Right kidney (tissue), 1 donor: ENCODE data around the gene ZFX.

Experiments used
- DNase-seq: peaks from one replicate; pipeline ENCODE4 v3.0.0-alpha.2; 2016

The ZFX gene

DNA sequence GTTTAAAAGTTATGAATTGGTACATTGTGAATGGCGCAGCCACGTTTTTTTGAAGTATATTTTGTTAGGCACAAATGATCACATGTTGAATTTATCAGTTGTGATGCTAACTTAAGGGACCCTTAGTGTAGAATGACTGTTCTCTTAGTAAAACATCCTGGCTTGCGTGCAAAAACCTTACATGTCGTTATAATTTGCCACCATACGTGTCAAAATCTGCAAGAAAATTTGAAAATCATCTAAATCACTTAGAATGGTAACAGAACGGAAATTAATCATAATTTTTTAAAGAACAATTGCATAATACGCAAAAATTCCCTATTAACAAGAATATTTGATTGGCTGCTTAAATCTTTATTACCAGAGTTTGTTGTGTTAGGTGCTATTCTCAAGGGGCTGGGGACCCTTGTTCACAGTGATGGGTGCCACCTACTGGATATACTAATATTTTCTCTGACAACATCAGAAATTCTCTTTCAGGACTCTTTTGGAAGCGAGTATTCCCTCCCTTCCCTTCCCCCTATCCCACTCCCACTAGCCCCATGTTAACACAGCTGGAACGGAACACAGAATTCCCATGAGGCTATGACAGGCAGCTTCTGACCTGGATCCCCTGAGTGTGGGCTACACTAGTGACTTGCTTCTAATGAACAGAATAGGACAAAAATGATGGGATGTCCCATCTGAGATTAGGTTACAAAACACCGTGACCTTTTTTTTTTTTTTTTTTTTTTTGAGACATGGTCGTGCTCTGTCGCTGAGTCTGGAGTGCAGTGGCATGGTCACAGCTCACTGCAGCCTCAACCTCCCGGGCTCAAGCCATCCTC, 92.5 kb downstream of the ZFX start:
- peak; percentile 7 for DNase-seq

DNA sequence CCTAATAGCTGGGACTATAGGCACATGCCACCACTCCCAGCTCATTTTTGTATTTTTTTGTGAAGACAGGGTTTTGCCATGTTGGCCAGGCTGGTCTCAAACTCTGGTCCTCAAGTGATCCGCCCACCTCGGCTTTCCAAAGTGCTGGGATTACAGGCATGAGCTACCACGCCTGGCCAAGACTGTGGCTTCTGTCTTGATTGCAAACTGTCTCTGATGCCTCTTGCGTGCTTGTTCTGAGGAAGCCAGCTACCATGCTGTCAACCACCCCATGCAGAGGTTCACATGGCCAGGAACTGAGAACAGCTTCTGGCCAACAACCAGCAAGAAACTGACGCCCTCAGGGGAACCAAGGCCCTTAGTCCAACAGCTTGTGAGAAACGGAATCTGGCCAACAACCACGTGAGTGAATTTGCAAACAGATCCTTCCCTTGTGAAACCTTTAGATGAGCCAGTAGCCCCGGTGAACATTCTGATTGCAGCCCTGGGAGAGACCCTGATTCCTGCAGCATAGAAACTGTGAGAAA, 93.2 kb downstream of the ZFX start:
- DNase-seq = no peak

DNA sequence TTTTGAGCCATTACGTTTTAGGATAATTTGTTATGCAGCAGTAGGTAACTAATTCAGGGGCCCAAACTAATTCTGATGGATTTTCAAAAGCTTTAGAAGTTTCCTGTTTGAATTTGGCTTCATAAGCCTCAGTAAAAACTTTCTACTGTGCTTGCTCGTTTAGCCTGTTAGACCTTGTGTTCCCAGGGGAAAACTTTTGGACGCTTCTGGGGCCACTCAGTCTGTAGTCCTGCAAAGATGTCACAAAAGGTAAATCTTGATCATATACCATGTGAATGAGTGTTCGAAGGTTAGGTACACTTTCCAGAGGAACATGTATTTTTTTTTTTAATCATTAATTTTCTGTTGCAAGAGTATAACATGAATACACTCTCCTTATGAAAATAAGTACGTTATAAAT, 93.7 kb downstream of the ZFX start:
- no peak for DNase-seq

DNA sequence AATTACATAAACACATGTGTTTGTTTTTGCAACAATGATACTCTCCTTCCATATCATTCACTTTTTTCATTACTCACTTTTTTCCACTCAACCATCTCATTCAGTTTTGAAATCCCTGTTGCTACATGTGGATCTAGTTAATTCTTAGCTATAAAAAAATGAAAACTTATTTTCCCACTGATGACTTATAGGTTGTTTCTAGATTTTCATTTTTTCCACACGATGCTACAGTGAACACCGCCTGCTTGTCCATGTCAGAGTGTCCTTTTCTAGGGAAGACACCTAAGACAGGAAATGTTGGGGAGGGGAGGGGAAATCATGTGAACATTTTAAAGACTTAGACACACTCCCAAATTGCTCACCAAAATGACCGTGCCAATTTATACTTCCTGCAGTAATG, 94.2 kb downstream of the ZFX start:
- DNase-seq = no peak

DNA sequence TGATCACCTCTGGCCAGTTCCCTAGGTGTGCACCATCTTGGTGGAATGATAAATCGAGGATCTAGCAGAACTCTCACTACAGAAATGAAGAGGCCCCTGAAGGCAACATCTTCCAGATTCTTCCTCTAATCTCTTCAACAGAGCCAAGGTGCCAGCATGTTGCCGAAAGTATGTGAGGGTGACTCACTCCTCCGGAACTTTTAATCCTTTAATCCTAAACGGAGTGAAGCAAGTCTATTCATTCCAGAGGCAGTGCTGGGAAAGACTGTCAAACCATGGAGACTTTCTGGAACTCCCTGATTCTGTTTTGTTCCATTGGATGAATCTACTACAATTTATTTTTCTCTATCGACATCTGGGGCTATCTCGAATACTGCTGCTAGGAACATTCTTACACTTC, 95.7 kb downstream of the ZFX start:
- DNase-seq = no peak

DNA sequence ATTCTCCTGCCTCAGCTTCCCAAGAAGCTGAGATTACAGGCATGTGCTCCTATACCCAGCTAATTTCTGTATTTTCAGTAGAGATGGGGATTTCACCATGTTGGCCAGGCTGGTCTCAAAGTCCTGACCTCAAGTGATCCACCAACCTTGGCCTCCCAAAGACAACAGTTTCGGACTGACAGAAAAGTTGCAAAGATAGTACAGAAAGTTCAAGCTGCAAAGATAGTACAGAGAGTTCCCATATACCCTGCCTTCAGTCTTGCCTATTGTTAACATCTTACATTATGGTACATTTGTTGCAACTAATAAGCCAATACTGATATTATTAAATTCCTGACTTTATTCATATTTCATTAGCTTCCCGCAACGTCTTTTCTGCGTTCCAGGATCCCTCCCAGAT, 98.5 kb downstream of the ZFX start:
- no peak for DNase-seq

DNA sequence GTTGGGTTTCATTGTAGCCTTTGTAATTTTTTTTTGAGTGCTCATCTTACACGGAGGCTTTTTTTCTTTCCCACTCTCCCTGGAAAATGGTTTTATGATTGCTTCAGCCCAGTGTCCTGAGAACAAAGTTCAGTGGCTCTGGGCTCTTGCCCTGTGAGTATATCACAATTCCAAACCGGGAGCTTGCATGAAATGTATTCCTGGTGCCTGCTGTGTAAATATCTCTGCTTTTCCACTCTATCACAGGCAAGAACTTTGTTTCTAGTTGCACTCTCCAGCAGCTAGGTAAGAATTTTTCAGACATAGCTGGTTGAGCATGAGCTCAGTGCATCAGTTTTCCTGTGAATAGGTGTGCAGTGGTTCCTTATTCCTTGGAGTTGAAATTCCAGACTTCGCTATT, 103.5 kb downstream of the ZFX start:
- DNase-seq = no peak

DNA sequence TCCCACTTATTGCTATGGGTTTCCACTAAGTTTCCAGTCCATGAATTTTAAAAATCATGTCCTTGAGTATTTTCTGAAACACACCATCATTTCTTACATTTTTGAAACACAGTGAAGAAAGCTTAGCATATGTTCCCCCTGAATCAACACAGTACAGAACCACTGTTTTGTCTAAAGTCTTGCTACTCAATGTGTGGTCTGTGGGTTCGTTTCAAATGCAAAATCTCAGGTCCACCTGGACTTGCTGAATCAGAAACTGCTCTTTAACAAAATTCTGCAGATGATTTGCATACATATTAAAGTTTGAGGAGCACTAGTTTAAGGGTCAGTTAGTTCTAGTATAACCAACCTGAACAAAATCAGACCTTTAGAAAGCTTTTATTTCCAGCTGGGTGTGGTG, 103.9 kb downstream of the ZFX start:
- DNase-seq = no peak

DNA sequence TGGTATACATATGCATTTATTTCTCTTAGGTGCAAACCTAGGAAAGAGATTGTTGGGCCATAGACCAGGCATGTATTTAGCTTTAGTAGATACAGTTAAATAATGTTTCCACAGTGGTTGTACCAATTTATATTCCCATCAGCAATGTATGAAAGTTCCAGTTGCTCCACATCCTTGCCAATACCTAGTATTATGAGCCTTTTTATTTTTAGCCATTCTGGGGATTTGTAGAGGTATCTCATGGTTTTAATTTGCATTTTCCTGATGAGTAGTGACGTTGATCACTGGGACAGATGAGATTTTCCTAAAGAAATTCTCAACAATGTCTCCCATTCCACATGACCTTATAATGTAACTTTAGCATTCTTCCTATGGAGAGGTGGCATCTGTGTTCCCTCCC, 107.5 kb downstream of the ZFX start:
- DNase-seq = no peak

DNA sequence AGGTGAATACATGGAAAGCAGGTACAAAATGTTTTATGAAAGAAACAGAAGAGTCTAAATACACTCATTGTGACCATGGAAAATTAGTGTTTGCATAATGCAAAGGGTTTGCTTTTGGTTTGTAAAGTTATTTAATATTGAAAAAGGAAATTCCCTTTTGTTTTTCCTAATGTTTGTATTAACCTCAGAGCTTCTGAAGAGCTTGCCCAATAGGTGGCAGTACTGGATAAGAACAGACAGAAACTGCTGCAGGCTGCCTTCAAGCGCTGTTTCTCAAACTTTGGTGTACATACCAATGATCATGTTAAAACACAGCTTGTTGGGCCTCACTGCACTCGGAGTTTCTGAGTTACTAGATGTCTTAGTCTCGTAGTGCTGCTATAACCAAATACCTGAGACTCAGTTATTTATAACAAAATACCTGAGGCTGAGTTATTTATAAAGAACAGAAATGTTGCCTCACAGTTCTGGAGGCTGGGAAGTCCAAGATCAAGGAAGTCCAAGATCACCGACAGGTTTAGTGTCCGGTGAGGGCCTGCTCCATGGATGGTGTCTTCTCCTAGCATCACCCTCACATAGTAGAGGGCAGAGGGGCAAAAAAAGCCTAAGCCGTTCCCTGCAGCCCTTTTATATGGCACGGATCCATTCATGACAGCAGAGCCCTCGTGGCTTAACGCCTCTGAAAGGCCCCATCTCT, 110.2 kb downstream of the ZFX start:
- no peak for DNase-seq

DNA sequence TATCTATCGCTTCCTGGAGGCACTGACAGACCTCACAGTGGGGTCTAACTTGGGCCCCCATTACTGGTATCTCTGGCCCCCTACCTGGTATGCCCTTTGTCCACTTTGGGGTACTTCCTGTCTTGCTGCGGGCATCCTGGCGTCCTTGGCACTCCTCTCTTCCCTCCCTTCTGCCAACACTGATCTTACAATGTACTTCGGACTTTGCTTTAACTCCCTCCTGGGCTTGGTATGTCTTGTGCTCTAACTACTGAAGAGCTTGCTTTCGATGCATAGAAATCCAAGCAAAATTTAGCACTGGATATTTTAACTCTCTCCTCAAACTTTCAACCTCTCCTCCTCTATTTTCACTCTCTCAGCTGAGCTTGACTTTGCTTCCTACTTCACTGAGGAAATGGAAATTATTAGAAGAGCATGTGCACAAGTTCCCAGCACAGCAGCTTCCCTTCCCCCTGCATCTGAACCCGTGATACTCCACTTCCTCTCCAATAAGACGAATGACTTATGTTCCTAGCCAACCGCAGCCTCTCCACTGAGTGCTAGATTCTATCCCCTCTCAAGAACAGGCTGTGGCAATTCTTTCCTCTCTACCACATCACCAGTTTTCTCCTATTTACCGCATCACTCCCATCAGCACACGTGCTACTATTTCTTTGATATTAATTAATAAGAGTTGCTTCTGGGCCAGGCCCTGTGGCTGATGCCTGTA, 111.5 kb downstream of the ZFX start:
- DNase-seq = no peak

DNA sequence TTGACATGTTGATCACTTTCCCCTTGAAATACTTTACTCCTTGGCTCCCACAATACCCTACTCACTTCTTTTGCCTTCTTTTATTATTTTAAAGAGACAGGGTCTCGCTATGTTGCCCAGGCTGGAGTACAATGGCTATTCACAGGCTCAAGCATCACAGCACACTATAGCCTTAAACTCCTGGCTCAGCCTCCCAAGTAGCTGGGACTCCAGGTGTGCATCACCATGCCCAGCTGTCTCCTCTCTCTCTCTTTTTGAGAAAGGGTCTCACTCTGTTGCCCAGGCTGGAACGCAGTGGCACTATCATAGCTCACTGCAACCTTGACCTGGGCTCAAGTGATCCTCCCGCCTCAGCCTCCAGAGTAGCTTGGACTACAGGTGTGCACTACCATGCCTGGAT, 112.8 kb downstream of the ZFX start:
- no peak for DNase-seq

DNA sequence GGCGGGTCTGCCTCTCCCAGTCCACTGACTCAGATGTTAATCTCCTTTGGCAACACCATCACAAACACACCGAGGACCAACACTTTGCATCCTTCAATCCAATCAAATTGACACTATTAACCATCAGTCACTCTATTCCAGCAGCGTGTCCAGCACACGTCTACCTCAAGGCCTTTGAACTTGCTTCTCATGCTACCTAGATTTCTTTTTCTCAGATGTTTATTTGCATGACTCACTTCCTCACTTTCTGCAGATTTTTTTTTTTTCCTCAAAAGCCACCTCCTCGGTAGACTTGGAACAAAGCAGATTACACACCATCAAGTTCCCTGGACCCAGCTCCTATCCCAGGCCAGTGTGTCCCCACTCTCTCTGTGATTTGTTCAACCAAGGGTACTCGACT, 114.9 kb downstream of the ZFX start:
- no peak for DNase-seq
